T47D (cell line): ENCODE data around the gene FUOM.
"Not testable (repeated sequence)": the region's sequence is repeated elsewhere in the genome, so short reads cannot be mapped to it uniquely, and the experiment has no call there.

ENCODE experiments used
- DNase-seq, 2 experiments: peaks; one replicate each; pipeline versions ENCODE4 v3.0.0 to v3.0.0-alpha.2; 2011 to 2012; ENCODE audit warnings: low read depth in 1 of 2, low spot score in 1 of 2
- JUND ChIP-seq: IDR thresholded peaks from 2 replicates; pipeline ENCODE4 v1.6.1; 2012; ENCODE audit warnings: low read depth
- in situ Hi-C: cut with HindIII; loops from 2 replicates; pipeline ENCODE4 v1.10.0; 2016; ENCODE audit warnings: low sequenced_read_pairs, low pct_unique_long_range_greater_than_20kb

The FUOM gene

DNA sequence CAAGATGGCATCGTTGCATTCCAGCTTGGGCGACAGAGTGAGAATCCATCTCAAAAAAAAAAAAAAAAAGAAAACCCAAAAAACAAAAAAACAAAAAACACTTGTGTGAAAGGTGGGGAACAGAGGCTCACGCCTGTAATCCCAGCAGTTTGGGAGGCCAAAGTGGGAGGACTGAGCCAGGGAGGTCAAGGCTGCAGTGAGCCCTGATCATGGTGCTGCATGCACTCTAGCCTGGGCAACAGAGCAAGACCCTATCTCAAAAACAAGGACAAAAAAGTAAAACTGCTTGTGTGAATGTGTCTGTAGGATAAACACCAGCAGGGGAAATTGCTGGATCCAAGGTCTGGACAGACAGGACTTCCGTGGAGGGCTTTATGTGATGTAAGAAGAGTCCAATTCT is 25.7 kb upstream of the FUOM start:
- DNase-seq = no peak
- in situ Hi-C loops = no loop called here
- no peak for TF ChIP-seq JUND

DNA sequence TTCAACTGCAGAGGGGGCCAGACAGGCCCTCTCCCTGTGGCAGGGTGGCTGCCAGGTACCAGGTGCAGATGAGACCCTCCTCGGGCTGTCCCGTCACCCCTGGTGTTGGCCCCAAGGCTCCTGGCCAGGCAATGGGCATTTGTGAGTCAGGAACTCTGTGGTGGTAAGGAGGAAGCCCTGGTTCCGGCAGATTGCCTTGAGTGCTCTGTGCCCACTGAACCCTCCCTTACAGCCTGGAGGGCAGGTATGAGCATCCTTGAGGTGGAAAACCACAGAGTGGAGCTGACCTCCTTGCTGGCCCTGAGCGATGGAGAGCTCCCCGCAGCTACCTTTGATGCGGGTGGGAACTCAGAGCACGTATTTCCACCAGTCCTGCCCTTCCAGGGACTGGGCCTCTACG is 23.2 kb upstream of the FUOM start:
- TF ChIP-seq JUND = no peak
- in situ Hi-C loops = no loop called here
- DNase-seq = no peak

DNA sequence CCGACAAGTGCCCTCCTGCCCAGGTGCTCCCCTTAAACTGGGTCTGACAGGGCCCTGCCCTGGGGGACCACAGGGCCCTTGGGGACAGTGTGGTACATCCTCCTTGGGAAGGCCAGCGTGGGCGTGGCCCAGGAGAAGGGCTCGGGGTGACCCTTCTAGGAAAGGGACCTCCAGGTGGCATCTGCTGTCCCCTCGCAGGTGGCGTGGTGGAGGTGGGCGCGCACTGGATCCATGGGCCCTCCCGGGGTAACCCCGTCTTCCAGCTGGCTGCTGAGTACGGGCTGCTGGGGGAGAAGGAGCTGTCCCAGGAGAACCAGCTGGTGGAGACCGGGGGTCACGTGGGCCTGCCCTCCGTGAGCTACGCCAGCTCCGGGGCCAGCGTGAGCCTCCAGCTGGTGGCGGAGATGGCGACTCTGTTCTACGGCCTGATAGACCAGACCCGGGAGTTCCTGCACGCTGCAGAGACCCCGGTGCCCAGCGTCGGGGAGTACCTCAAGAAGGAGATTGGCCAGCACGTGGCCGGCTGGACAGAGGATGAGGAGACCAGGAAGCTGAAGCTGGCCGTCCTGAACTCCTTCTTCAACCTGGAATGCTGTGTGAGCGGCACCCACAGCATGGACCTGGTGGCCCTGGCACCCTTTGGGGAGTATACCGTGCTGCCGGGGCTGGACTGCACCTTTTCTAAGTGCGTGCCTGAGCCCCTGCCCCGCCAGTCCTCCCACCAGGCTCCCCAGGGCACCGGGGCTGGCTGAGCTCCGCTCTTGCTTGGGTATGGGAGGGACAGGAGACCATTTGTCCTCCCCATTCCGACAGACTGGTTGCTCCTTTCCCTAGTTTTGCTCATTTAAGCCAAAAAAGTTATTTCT is 22.2 kb upstream of the FUOM start:
- in situ Hi-C loops = no loop called here
- no peak for TF ChIP-seq JUND

DNA sequence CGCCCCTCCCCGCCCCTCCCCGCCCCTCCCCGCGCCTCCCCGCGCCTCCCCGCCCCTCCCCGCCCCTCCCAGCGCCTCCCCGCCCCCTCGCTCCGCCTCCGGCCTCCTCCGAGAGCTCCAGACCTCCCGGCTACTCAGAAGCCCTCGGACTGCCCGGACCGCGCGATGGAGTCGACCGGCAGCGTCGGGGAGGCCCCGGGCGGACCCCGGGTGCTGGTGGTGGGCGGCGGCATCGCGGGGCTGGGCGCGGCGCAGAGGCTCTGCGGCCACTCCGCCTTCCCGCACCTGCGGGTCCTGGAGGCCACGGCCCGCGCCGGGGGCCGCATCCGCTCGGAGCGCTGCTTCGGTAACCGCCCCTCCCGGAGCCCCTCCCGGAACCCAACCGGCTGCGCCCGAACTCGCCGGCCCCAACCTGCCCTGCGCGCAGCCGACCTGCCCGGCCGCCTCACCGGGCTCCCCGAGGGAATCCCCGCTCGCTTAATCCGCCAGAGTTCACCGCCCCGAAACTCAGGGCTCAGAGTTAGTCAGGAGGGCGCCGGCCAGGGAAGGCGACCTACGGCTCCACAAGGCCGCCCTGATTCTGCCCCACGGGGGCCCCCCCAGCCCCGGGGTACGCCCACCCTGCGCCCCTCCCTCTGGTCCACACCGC is 21.5 kb upstream of the FUOM start, which contains the start of gene PAOX:
TSS of gene PAOX (plus strand) at position 111 of the 649 bp plus-strand sequence. CDS start at position 166, 55 bp downstream.
- in situ Hi-C loops = no loop called here
- no peak for TF ChIP-seq JUND
- DNase-seq = peak; percentile 70 to 85

More for the DNA sequence above, 22.2 kb upstream of the FUOM start:
- DNase-seq = no peak

- DNase-seq = peak; percentile 65 to 67
- in situ Hi-C loops = no loop called here
- no peak for TF ChIP-seq JUND
These were observed 20.7 kb upstream of the FUOM start for GRCh38 chr10:133378251-133379096.

- DNase-seq = no peak
- in situ Hi-C loops = no loop called here
- no peak for TF ChIP-seq JUND
These were observed 20.0 kb upstream of the FUOM start for GRCh38 chr10:133377818-133378250.

DNA sequence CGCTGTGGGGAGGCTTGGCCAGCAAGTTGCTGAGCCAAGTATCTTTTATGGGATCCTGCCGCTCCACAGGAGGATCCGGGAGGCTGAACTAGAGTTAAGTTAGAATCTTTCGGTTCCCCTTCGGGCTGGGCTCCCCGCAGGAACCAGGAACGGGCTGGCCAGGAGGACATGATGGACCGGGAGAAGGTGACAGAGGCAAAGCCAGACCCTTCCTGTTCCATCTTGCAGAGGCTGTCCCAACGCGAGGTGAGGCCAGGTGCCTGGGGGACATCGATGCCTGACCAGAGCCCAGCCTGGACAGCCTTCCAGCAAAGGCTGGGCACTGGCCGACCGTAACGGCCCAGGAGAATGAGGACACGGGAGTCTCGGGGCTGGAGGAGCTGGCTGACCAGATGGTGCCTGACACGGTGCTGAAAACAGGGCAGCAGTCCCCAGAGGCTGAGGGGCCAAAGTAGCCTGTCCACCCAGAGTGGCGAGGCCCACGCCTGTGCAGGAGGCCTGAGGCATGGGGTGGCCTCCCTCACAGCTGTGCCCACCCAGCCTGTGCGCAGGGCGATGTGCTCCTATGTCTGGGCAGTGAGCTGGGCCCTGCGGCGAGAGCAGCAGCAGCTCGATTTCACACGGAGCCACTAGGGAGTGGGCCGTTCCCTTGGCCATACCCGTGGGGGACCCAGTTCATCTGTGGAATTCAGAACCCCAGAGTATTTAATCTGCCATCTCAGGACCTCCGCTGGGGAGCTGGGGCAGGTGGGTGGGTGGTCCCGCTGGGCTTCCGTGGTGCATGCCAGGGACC is 19.4 kb upstream of the FUOM start:
- in situ Hi-C loops = no loop called here
- DNase-seq = no peak
- TF ChIP-seq JUND = no peak

- in situ Hi-C loops, DNase-seq: not testable (repeated sequence)
These were observed 18.4 kb upstream of the FUOM start for GRCh38 chr10:133376183-133376582.

- TF ChIP-seq JUND = no peak
- no peak for DNase-seq
- in situ Hi-C loops = no loop called here
These were observed 17.7 kb upstream of the FUOM start for GRCh38 chr10:133375357-133376115.

DNA sequence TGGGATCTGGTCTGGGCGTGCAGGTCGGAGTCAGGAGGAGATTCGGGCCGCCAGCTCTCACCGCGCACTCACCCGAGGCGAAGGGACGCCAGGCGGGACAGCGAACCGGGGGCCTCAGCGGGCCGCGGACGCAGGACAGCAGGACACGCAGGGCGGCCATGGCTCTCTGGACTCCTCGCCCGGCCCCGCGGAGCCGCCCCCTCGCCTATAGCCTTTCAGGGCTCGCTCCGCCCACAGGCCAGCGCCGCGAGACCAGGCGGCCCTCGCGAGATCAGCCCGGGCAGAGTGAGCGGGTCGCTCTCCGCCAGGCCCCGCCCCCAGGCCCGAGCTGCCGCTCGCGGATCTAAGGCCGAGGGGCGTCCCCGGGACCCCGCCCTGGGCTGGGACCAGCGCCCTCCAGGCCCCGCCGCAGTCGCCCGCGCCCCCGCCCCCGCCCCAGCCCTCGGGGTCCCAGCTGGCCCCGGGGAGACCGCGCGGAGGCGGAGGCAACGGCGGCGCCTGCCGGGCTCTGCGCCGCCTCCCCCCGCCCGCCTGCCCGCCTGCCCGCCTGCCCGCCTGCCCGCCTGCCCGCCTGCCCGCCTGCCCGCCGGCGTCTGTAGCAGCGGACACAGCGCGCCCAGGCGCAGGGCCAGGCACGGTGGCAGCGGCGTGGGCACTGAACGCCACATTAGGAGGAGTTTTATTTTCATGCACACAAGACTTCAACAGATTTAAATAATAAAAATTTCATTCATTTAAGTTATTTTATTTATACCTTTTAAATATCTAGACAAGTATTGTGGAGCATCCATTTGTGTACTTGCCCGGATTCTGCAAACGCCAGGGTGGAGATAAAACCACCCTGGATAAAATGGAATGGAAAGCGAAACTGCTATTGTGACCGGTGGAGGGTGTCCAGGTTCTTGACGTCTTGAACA is 15.6 kb upstream of the FUOM start, which contains the start of gene ECHS1:
TSS of gene ECHS1 (minus strand) at position 181 of the 917 bp plus-strand sequence. CDS start at position 160, 21 bp downstream.
- TF ChIP-seq JUND = no peak
- peak; percentile 92 to 95 for DNase-seq
- in situ Hi-C loops = no loop called here

DNA sequence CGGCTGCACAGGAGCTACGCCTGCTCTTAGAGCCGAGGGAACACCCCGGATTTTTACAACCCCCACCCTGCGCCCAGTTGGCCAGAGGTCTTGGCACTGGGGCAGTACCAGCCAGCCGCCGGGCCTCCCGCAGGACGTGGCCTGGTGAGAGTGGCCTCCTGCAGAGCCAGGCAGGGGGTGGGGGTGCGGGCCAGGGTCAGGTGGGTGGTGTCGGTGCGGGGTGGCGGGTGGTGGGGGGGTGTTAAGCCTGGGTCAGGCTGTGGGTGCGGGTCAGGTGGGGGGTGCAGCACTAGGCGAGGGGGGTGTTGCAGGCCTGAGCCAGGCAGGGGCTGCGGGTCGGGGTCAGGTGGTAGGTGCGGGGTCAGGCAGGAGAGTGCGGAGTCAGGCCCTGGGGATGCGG is 14.7 kb upstream of the FUOM start:
- DNase-seq = no peak
- no peak for TF ChIP-seq JUND
- in situ Hi-C loops = no loop called here
